Activated CD4-positive, alpha-beta T cell treated with anti-CD3 and anti-CD28 coated beads for 24 hours (primary cell): ENCODE data around the gene BIRC2.
"Not testable (repeated sequence)": the region's sequence is repeated elsewhere in the genome, so short reads cannot be mapped to it uniquely, and the experiment has no call there.

Experiments
- DNase-seq, 2 donors: peaks; one replicate each; pipeline ENCODE4 v3.0.0-alpha.2; 2020; ENCODE audit warnings: low read depth in 2 of 2

The BIRC2 gene

GRCh38 chr11:102323542-102324251 lies 23.3 kb upstream of the BIRC2 start:
- DNase-seq, result no peak

DNA sequence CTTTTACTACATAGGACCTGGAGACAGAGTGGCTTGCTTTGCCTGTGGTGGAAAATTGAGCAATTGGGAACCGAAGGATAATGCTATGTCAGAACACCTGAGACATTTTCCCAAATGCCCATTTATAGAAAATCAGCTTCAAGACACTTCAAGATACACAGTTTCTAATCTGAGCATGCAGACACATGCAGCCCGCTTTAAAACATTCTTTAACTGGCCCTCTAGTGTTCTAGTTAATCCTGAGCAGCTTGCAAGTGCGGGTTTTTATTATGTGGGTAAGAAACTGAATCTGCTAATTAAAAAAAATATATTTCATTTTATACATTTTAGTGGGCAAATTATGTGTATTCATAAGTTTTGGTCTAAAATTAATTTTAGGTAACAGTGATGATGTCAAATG lies 21.9 kb upstream of the BIRC2 start:
- DNase-seq, result no peak

DNA sequence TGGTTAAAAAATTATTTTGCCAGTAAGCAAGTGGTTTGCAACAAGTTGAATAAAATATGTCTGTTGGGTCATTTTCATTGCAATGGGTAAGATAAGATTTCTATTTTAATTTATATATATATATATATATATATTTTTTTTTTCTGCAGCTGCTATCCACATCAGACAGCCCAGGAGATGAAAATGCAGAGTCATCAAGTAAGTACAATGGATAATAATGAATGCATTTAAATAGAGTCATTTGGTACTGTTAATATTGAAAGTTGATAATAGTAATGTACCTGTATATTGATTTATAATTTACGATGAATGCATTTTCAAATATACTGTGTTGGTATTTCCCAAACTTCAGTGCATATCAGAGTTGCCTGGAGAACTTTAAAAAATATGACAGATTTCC lies 18.3 kb upstream of the BIRC2 start:
- no peak for DNase-seq

DNA sequence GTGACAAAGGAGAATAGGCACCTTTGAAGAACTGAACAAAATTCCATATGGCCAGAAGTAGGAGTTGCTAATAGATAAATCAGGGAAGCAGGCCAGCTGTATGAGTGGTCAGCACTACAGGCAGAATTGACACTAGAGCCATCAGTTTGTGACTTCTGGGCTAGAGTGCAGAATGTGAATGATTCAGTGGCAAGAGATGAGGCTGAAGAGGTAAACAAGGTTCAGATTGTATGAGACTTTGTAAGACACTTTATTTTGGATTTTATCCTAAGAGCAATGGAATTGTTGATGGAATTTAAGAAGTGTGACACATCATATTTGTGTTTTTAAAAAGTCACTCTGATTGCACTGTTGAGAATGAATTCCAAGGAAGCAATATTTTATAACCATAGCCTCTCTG lies 16.8 kb upstream of the BIRC2 start:
- no peak for DNase-seq

DNA sequence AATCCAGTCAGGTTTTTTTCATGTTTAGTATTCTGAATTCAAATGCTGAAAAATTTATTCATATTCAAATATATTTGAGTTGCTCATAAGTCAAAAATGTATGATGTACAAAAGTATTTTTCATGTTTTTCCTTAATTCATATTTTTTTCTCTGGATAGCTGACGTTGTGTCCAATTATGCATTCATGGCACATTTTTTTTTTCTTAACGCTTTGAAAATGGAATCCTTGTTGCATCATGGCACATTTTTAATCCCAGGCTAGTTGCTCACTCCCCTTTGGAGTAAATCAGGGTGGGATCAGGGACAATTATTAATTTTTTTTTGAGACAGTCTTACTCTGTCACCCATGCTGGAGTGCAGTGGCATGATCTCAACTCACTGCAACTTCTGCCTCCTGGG lies 15.7 kb upstream of the BIRC2 start:
- no peak for DNase-seq

- DNase-seq, result no peak
Measured at GRCh38 chr11:102332611-102332994, 14.4 kb upstream of the BIRC2 start.

- DNase-seq, result no peak
Measured at GRCh38 chr11:102338479-102339010, 8.5 kb upstream of the BIRC2 start.

DNA sequence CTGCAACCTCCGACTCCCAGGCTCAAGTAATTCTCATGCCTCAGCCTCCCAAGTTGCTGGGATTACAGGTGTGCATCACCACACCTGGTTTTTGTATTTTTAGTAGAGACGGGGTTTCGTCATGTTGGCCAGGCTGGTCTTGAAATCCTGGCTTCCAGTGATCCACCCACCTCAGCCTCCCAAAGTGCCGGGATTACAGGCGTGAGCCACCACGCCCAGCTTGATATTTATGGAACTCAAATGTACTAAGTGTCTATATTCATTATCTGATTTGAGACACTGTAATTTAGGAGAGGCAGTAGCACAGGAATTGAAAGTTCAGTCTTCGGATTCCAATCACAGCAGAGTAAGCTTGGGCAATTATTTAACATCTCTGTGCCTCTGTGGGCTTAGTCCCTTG lies 5.7 kb upstream of the BIRC2 start:
- DNase-seq, result not testable (repeated sequence)

GRCh38 chr11:102341844-102342318 lies 5.1 kb upstream of the BIRC2 start:
- DNase-seq, result peak; percentile 52 to 68

DNA sequence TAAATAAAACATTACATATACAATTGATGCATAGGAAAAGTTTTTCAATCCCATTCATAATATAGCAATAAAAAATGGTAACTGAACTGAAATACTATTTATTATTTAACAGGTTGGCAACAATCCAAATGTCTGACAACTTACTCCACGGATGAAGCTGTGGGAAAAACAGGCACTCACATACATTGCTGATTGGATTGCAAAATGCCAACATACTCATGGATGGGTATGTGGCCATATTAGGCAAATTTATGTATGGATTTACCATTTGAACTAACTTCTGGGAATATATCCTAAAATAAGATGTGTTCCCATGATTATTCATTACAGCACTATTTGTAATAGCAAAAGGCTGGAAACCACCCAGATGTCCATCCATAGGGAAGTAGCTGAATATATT lies 3.2 kb upstream of the BIRC2 start:
- no peak for DNase-seq

DNA sequence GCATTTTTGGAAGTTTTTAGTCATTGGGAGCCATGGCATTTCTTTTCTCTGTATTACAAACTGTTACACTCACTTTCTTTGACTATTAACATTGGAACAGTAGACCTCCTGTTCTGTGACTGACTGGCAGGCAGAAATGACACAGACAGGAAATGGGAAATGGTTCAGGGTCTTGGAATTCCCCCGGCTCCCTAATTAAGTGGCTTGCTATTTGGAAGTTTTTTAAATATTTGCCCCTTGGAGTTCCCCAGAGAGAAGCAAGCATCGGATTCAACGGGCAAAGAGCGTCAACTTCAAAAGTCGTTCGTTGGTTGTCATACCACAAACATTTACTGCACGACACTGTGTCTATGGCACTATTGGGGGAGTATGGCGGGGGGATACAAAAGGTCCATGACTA lies 1.1 kb upstream of the BIRC2 start:
- DNase-seq, result no peak

- DNase-seq, result no peak
Measured at GRCh38 chr11:102346456-102346747, 612 bp upstream of the BIRC2 start.

- no peak for DNase-seq
Measured at GRCh38 chr11:102347462-102348370, 702 bp downstream of the BIRC2 start.

GRCh38 chr11:102357116-102357515 lies 10.1 kb downstream of the BIRC2 start:
- no peak for DNase-seq

GRCh38 chr11:102359372-102359771 lies 12.4 kb downstream of the BIRC2 start:
- DNase-seq, result no peak

- no peak for DNase-seq
Measured at GRCh38 chr11:102360681-102361080, 13.7 kb downstream of the BIRC2 start.

- no peak for DNase-seq
Measured at GRCh38 chr11:102361086-102362031, 14.3 kb downstream of the BIRC2 start.

DNA sequence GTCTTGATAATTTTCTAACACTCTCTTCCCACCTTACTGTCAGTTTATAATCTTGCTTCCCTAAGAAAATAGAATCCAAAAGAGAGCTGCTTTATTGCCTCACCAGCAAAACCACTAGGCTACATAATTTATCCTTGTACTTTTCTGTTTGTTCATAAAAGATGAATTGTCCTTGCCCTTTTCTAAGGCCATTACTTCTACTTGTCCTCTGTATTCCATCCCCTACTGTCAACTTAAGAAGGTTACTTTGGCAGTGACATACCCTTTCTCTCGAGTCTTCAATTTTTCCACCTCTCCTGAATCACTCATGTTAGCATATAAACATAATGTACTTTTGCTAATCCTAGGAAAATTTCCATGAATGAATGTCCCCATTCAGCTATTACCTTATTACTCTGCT lies 18.0 kb downstream of the BIRC2 start:
- no peak for DNase-seq

DNA sequence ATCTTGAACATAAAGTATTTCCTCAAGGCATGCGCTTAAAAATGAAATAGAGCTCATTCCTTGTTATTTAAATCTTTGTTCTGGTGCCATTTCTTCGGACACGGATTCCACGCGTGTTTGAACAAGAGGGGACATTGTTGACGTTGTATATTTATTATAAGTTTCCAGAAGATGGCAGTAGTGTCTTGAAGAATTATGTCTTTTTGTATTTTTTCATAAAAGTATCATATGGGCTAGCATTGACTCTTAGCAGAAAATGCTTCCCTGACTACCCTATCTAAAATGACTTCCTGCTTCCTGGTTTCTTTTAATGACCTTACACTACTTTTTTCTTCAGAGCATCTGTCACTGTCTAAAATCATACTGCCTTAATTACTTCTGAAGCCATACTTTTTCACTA lies 20.4 kb downstream of the BIRC2 start:
- no peak for DNase-seq

- no peak for DNase-seq
Measured at GRCh38 chr11:102368472-102368871, 21.5 kb downstream of the BIRC2 start.

DNA sequence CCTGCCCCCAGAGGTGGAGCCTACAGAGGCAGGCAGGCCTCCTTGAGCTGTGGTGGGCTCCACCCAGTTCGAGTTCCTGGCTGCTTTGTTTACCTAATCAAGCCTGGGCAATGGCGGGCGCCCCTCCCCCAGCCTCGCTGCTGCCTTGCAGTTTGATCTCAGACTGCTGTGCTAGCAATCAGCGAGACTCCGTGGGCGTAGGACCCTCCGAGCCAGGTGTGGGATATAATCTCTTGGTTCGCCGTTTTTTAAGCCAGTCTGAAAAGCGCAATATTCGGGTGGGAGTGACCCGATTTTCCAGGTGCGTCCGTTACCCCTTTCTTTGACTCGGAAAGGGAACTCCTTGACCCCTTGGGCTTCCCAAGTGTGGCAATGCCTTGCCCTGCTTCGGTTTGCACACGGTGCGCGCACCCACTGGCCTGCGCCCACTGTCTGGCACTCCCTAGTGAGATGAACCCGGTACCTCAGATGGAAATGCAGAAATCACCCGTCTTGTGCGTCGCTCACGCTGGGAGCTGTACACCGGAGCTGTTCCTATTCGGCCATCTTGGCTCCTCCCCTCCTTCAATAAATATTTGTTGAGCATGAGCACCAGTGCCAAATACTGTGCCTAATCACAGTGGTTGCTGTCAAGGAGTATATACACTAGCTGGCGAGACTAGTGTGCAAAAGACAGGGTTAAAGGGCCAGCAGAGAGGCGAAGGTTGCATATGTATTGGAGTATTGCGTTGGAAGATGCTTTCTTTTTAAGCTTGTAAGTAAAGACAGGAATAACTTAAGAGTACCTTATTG lies 27.8 kb downstream of the BIRC2 start:
- not testable (repeated sequence) for DNase-seq
